Transverse colon (tissue), 4 donors: ENCODE data around the gene NFKBIE. TPM values are rescaled to one million over a fixed set of nuclear protein-coding genes. Genes with fewer than 3 reads are reported as not detected.

ENCODE experiments used
- DNase-seq: peaks from one replicate; pipeline ENCODE4 v3.0.0-alpha.2; 2019
- H3K27ac ChIP-seq, 4 donors: fragments of 200-600 bp; sonication (generic); 2 replicates each; pipeline ENCODE4 v1.5.1; 2016 to 2018; ENCODE audit warnings: inconsistent platforms in 4 of 4
- H3K27me3 ChIP-seq: fragments of 200-600 bp; sonication (generic); 2 replicates; pipeline ENCODE4 v1.5.1; 2017; ENCODE audit warnings: inconsistent platforms
- H3K36me3 ChIP-seq, 4 donors: fragments of 200-600 bp; sonication (generic); 2 replicates each; pipeline ENCODE4 v1.5.1; 2017 to 2019; ENCODE audit warnings: inconsistent platforms in 4 of 4
- H3K4me1 ChIP-seq, 4 donors: fragments of 200-600 bp; sonication (generic); 2 replicates each; pipeline ENCODE4 v1.5.1; 2017 to 2020; ENCODE audit warnings: inconsistent platforms in 4 of 4
- H3K4me3 ChIP-seq, 4 donors: fragments of 200-600 bp; sonication (generic); 1 replicate in 1 of 4; 2 replicates in 3 of 4; pipeline versions ENCODE4 v1.5.1 to v1.6.1; 2017 to 2019; ENCODE audit warnings: inconsistent platforms in 4 of 4
- H3K9me3 ChIP-seq, 2 donors: fragments of 200-600 bp; sonication (generic); 2 replicates each; pipeline ENCODE4 v1.5.1; 2017 to 2019; ENCODE audit warnings: inconsistent platforms in 2 of 2
- EP300 ChIP-seq: sonication (generic); formaldehyde crosslinking; IDR thresholded peaks from one replicate; pipeline ENCODE4 v1.6.1; 2017; ENCODE audit warnings: antibody characterized with exemption, low read depth
- POLR2A ChIP-seq: fragments of 450-650 bp; IDR thresholded peaks from one replicate; pipeline ENCODE4 v1.6.1; 2016; ENCODE audit warnings: antibody characterized with exemption, mild to moderate bottlenecking, moderate library complexity
- POLR2AphosphoS5 ChIP-seq, 3 donors: sonication (generic); formaldehyde crosslinking; IDR thresholded peaks; one replicate each; pipeline ENCODE4 v1.6.1; 2016; ENCODE audit warnings: antibody characterized with exemption in 3 of 3
- WGBS, 2 donors: methylation state at CpG; one replicate each; pipeline ENCODE4 v1.1.5; 2018; ENCODE audit warnings: low coverage in 1 of 2; 5-methylcytosine and 5-hydroxymethylcytosine counted together
- in situ Hi-C, 4 donors: fragments of 200-750 bp; cut with MboI; loops; one replicate each; pipeline versions ENCODE4 v1.15.0 to v1.15.1; 2017; ENCODE audit warnings: low sequenced_read_pairs in 3 of 4, low pct_ligation_motif_present in 1 of 4, low pct_unique_long_range_greater_than_20kb in 1 of 4
- intact Hi-C: fragments of 100-400 bp; cut with DNase I; formaldehyde crosslinking; loops from one replicate; pipeline ENCODE4 v1.15.1; 2023; ENCODE audit warnings: low total_unique reads
- total RNA-seq, 4 donors: library from RNA; depleted of rRNA; stranded (reverse); fragments of >200 nt; gene quantifications; one replicate each; pipeline ENCODE4 v1.1.0, GENCODE V29; 2016
- TF ChIP-seq, protein P1 (sequence below), 5 experiments: fragments of 200-600 bp in 3 of 5; fragments of 450-650 bp in 2 of 5; sonication (generic) in 3 of 5; IDR thresholded peaks; 1 replicate in 2 of 5; 2 replicates in 3 of 5; pipeline ENCODE4 v1.5.1; 2016 to 2017; ENCODE audit warnings: antibody characterized with exemption in 5 of 5, inconsistent platforms in 3 of 5, mild to moderate bottlenecking in 2 of 5, moderate library complexity in 1 of 5

The NFKBIE gene
- total RNA-seq, 4 donors from 2014 or later, result 2.6 to 67.3 (median 19.0) TPM

DNA sequence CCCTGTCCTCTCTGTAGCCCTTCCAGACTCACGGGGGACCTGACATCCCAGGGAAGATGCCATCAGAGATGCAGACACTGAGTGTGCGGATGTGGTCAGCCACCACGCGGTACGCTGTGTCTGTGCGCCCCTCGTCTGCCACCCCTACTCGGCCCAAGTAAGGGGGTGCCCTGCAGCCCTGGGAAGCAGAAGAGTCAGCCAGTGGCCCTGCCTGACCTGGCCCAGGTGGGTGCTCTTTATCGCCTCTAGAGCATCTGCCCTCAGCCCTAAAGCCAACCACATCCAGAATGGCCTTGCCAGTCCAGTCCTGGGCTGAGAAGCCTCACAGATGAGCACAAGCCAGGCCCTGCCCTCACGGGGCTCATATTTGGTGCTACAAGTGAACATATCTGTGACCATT, 41.9 kb upstream of the NFKBIE start:
- in situ Hi-C loops, result no loop called here
- no peak overlapping the region for H3K4me3 ChIP-seq
- peaks cover 0 to 37% (median 9%) of the 10 kb centered on the region in 4 donors for H3K36me3 ChIP-seq
- peaks cover 0 to 12% (median 6%) of the 10 kb centered on the region in 4 donors for H3K4me1 ChIP-seq
- no peak overlapping the region for H3K27ac ChIP-seq
- TF ChIP-seq EP300, result no peak
- 96% methylated on average over 10 of the region's 10 CpGs; no CpG with 5 or more reads in 1 of the 2 donors for WGBS, 2 donors
- DNase-seq, result no peak
- H3K27me3 ChIP-seq, result no peaks in the 10 kb centered on the region
- no peaks in the 10 kb centered on the region for H3K9me3 ChIP-seq
- intact Hi-C loops, result no loop called here

DNA sequence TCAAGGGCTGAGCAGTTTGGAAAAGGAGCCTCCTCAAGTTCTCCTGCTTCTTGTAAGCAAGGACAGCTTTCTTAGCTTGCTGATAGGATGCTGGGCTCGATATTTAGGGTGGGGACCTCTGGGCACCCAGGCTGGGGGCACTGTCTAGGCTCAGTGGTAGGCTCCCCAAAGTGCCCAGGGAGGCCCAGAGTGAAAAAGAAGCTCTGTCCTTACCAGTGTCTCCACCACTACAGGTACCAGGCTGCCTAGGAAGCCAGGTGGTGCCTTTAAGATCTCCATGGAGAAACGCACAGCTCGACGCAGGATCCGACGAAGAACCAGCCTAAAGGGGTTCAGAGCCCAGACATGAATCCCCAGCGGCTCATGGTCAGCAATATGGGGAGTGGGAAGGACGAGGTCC, 41.4 kb upstream of the NFKBIE start:
- 80 to 89% methylated on average over 1 to 8 of the region's 8 CpGs for WGBS, 2 donors

DNA sequence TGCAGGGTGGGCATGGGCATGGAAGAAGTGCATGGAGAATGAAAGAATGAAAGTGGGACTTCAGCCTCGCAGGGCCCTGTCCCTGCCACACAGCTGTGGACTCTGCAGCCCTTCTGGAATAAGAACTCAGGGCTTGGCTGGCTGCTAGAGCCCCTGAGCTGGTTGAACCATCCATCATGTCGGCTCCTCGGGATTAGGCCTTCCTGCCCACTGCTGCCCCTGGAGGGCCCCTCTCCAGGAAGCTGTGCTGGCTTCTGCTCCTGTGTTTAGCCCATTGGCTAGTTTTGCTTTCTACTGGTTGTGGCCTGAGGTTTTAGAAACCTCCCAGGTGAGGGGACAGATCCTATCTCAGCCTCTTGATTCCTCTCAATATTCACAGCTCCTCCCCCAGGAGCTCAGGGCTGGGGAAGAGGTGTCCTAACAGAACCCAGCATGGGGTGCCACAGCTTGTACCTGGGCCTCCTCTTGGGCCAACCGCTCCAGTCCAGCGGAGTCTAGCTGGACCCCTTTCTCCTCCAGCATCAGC, 39.9 kb upstream of the NFKBIE start:
- TF ChIP-seq EP300, result no peak
- TF ChIP-seq POLR2A, result no peak
- Histone ChIP-seq H3K4me1 (peaks cover 0 to 3% (median 1%) of the 10 kb centered on the region in 4 donors), H3K9me3 (no peaks in the 10 kb centered on the region), H3K36me3 (peaks cover 0 to 37% (median 11%) of the 10 kb centered on the region in 4 donors), H3K27ac (no peak overlapping the region), H3K27me3 (no peaks in the 10 kb centered on the region), H3K4me3 (no peak overlapping the region)
- 83% methylated on average over 5 of the region's 5 CpGs; no CpG with 5 or more reads in 1 of the 2 donors for WGBS, 2 donors
- intact Hi-C loops (no loop called here), in situ Hi-C loops (no loop called here)
- no peak for DNase-seq

More for the DNA sequence above, 41.4 kb upstream of the NFKBIE start:
- intact Hi-C loops, result no loop called here
- no peaks in the 10 kb centered on the region for H3K27me3 ChIP-seq
- TF ChIP-seq EP300 (no peak), POLR2A (no peak), POLR2AphosphoS5 (IDR thresholded peaks at IDR 0.05) (no peak)
- TF ChIP-seq, protein P1, sequence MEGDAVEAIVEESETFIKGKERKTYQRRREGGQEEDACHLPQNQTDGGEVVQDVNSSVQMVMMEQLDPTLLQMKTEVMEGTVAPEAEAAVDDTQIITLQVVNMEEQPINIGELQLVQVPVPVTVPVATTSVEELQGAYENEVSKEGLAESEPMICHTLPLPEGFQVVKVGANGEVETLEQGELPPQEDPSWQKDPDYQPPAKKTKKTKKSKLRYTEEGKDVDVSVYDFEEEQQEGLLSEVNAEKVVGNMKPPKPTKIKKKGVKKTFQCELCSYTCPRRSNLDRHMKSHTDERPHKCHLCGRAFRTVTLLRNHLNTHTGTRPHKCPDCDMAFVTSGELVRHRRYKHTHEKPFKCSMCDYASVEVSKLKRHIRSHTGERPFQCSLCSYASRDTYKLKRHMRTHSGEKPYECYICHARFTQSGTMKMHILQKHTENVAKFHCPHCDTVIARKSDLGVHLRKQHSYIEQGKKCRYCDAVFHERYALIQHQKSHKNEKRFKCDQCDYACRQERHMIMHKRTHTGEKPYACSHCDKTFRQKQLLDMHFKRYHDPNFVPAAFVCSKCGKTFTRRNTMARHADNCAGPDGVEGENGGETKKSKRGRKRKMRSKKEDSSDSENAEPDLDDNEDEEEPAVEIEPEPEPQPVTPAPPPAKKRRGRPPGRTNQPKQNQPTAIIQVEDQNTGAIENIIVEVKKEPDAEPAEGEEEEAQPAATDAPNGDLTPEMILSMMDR (IDR thresholded peaks at IDR 0.05), result no peak
- H3K9me3 ChIP-seq, result no peaks in the 10 kb centered on the region
- no peak overlapping the region for H3K27ac ChIP-seq
- DNase-seq, result no peak
- in situ Hi-C loops, result no loop called here
- H3K4me3 ChIP-seq, result no peak overlapping the region
- H3K36me3 ChIP-seq, result peaks cover 0 to 37% (median 9%) of the 10 kb centered on the region in 4 donors
- peaks cover 0 to 7% (median 2%) of the 10 kb centered on the region in 4 donors for H3K4me1 ChIP-seq

DNA sequence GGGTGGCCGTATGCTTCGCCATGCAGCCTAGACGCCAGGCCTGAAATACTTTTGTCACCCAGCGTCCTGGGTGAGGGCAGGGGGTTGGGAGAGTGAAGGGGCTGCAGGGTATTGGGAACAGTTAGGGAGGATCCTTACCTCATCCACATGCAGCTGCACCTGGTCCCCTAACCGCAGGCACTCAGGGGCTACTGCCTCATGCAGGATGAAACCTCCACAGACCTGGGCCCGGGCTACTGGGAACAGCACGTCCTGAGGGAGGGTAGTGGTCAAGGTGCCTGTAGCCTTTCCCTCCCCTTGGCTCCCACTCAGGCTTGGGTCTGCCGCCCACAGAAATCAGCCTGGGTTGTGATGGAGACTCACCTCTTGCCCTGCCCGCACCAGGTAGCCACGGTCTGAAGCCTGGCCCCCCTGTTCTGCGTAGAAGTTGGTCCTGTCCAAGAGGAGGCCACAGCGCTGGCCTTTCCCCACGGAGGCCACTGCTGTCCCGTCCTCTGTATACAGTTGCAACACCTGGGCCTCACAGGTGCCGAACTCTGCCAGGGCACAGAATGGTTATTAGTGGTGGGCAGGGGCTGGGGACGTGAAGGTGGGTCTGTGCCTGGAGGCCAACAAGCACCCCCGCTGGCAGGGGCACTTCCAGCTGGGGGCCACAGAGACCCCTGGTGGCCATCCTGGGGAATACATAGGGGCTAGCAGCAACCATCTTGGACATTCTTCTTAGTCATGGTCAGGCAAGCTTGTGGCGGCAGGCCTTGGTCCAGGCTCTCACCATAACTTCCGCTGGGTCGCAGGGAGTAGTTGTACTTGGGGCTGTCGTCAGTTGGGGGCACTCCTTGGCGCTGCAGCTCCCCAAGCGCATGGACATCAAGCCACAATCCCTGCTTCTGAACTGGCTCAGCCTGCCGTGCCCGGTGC, 39.2 kb upstream of the NFKBIE start:
- no peak overlapping the region for H3K4me3 ChIP-seq
- in situ Hi-C loops (no loop called here), intact Hi-C loops (no loop called here)
- peaks cover 0 to 31% (median 11%) of the 10 kb centered on the region in 4 donors for H3K36me3 ChIP-seq
- H3K27ac ChIP-seq, result no peak overlapping the region
- no peaks in the 10 kb centered on the region for H3K27me3 ChIP-seq
- 83% methylated on average over 24 of the region's 25 CpGs; no CpG with 5 or more reads in 1 of the 2 donors for WGBS, 2 donors
- no peak for DNase-seq
- H3K9me3 ChIP-seq, result no peaks in the 10 kb centered on the region
- H3K4me1 ChIP-seq, result no peaks in the 10 kb centered on the region
- TF ChIP-seq POLR2A (no peak), POLR2AphosphoS5 (IDR thresholded peaks at IDR 0.05) (no peak), EP300 (no peak)
- TF ChIP-seq, protein P1 (IDR thresholded peaks at IDR 0.05), result peak; percentile 56 to 76 (median 70)

DNA sequence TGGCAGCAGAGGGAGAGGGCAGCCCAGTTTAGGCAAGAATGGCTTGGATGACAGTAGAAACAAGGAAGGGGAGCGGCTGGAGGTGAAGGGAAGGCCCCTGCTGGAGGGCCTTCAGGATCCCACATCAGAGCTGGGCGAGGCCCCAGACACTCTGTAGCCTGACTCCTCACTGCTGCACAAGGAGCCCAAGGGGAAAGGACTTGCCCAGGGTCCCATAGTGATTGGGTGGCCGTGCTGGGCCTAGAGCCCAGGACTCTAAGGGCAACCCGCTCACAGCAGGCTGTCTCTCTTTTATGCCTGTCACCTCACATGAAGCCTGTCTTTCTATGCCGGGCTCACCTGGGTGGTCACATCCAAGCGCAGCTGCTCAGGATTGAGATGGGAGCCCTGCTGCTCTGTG, 38.5 kb upstream of the NFKBIE start:
- no peak for TF ChIP-seq POLR2A
- no peak for TF ChIP-seq EP300
- TF ChIP-seq, protein P1 (IDR thresholded peaks at IDR 0.05), result no peak
- no peak for TF ChIP-seq POLR2AphosphoS5 (IDR thresholded peaks at IDR 0.05)
- 93% methylated on average over 5 of the region's 6 CpGs; no CpG with 5 or more reads in 1 of the 2 donors for WGBS, 2 donors
- H3K27me3 ChIP-seq, result no peaks in the 10 kb centered on the region
- H3K36me3 ChIP-seq, result peaks cover 0 to 29% (median 11%) of the 10 kb centered on the region in 4 donors
- no peak overlapping the region for H3K27ac ChIP-seq
- DNase-seq, result no peak
- no peaks in the 10 kb centered on the region for H3K9me3 ChIP-seq
- intact Hi-C loops (no loop called here), in situ Hi-C loops (no loop called here)
- H3K4me3 ChIP-seq, result no peak overlapping the region
- no peaks in the 10 kb centered on the region for H3K4me1 ChIP-seq
